BJ (cell line): ENCODE measurements around the gene CDC14A. TPM values are rescaled to one million over a fixed set of nuclear protein-coding genes. Genes with fewer than 3 reads are reported as not detected.
"Not testable (repeated sequence)": the region's sequence is repeated elsewhere in the genome, so short reads cannot be mapped to it uniquely, and the experiment has no call there.

Experiments used
- CTCF ChIA-PET: fragments of 350-600 bp; formaldehyde crosslinking; extraction: SDS; loops from one replicate; lab custom pipeline; 2021; ENCODE audit warnings: antibody characterized with exemption, inconsistent platforms; lab: Yijun Ruan, JAX
- POLR2A ChIA-PET: fragments of 300-600 bp; sonication (Branson Sonifier 250); formaldehyde crosslinking; extraction: SDS; loops from one replicate; lab custom pipeline; 2021; ENCODE audit warnings: antibody characterized with exemption; lab: Charles Lee
- DNase-seq: peaks from one replicate; pipeline ENCODE4 v3.0.0-alpha.2; 2011; ENCODE audit warnings: low read depth
- H3K27me3 ChIP-seq: 2 replicates; pipeline ENCODE4 v1.6.0; 2011; ENCODE audit warnings: low read length; ENCODE audit not compliant: control insufficient read depth, insufficient read depth
- H3K36me3 ChIP-seq: 2 replicates; pipeline ENCODE4 v1.5.1; 2011; ENCODE audit warnings: low read length; ENCODE audit not compliant: control insufficient read depth, insufficient read depth
- H3K4me3 ChIP-seq: 2 replicates; pipeline ENCODE4 v1.5.1; 2011; ENCODE audit warnings: low read depth, mild to moderate bottlenecking, control low read depth, low read length
- CTCF ChIP-seq: IDR thresholded peaks from 2 replicates; pipeline ENCODE4 v1.5.1; 2011; ENCODE audit warnings: low read depth, mild to moderate bottlenecking, control low read depth, inconsistent platforms, low read length, moderate library complexity; ENCODE audit not compliant: insufficient read depth
- polyA plus RNA-seq: library from polyadenylated mRNA; depleted of rRNA; stranded (reverse); fragments of >200 nt; gene quantifications from 2 replicates; pipeline ENCODE4 v1.2.3, GENCODE V29; 2011

The CDC14A gene
- polyA plus RNA-seq, 1 experiment: 1.6 TPM

GRCh38 chr1:100325415-100326324 is 26.6 kb upstream of the CDC14A start:
- Histone ChIP-seq H3K27me3 (peaks cover 3% of the 10 kb centered on the region), H3K4me3 (no peak overlapping the region), H3K36me3 (no peaks in the 10 kb centered on the region)
- DNase-seq: no peak
- POLR2A ChIA-PET: no interaction called here
- CTCF ChIA-PET: interaction anchor here (0.7 kb wide), 1 partner anchor 18 kb away, joined by 3 read pairs; no protein-coding TSS in a partner anchor
- TF ChIP-seq CTCF: no peak

- H3K27me3 ChIP-seq, H3K36me3 ChIP-seq, H3K4me3 ChIP-seq, DNase-seq, POLR2A ChIA-PET: not testable (repeated sequence)
- CTCF ChIA-PET: interaction anchor here (0.7 to 1.1 kb wide), 2 partner anchors 10 to 18 kb away, joined by 3 read pairs; no protein-coding TSS in a partner anchor
Observed at GRCh38 chr1:100326325-100326670, 26.0 kb upstream of the CDC14A start.

- no peaks in the 10 kb centered on the region for H3K36me3 ChIP-seq
- TF ChIP-seq CTCF: no peak
- no peak for DNase-seq
- POLR2A ChIA-PET: no interaction called here
- CTCF ChIA-PET: interaction anchor here (1.1 kb wide), 1 partner anchor 442 kb away, joined by 3 read pairs; no protein-coding TSS in a partner anchor
- H3K27me3 ChIP-seq: peaks cover 3% of the 10 kb centered on the region
- H3K4me3 ChIP-seq: no peak overlapping the region
Observed at GRCh38 chr1:100328133-100328532, 24.2 kb upstream of the CDC14A start.

- H3K36me3 ChIP-seq, H3K4me3 ChIP-seq, POLR2A ChIA-PET, H3K27me3 ChIP-seq, CTCF ChIA-PET, DNase-seq: not testable (repeated sequence)
Observed at GRCh38 chr1:100331146-100331545, 21.2 kb upstream of the CDC14A start.

GRCh38 chr1:100332331-100332730 is 20.0 kb upstream of the CDC14A start:
- no peak for TF ChIP-seq CTCF
- Histone ChIP-seq H3K36me3 (no peaks in the 10 kb centered on the region), H3K4me3 (no peak overlapping the region), H3K27me3 (peaks cover 2% of the 10 kb centered on the region)
- no peak for DNase-seq
- POLR2A ChIA-PET: no interaction called here
- CTCF ChIA-PET: no interaction called here

GRCh38 chr1:100335436-100335835 is 16.9 kb upstream of the CDC14A start:
- Histone ChIP-seq H3K36me3 (no peaks in the 10 kb centered on the region), H3K27me3 (no peaks in the 10 kb centered on the region; the same call in 1 of the 2 replicates), H3K4me3 (no peak overlapping the region)
- DNase-seq: no peak
- TF ChIP-seq CTCF: no peak
- CTCF ChIA-PET: interaction anchor here (1.3 kb wide), 1 partner anchor 8 kb away, joined by 3 read pairs; no protein-coding TSS in a partner anchor
- POLR2A ChIA-PET: no interaction called here

GRCh38 chr1:100337878-100338277 is 14.4 kb upstream of the CDC14A start:
- H3K36me3 ChIP-seq, H3K27me3 ChIP-seq, DNase-seq, H3K4me3 ChIP-seq, POLR2A ChIA-PET: not testable (repeated sequence)
- CTCF ChIA-PET: interaction anchor here (0.7 kb wide), 1 partner anchor 51 kb away, joined by 3 read pairs; no protein-coding TSS in a partner anchor

GRCh38 chr1:100339735-100340134 is 12.6 kb upstream of the CDC14A start:
- CTCF ChIA-PET, POLR2A ChIA-PET: not testable (repeated sequence)

More at GRCh38 chr1:100339735-100340134, 12.6 kb upstream of the CDC14A start:
- H3K4me3 ChIP-seq, H3K36me3 ChIP-seq, H3K27me3 ChIP-seq, DNase-seq: not testable (repeated sequence)
